ENCODE results near the gene PLBD2.
A peak's percentile ranks its signal among the peaks of the same experiment; 100 is the strongest.

- TF ChIP-seq CTCF (conservative IDR thresholded peaks at IDR 0.05; ENCODE audit: low read length) (peak; percentile 80), EZH2phosphoT487 (IDR thresholded peaks at IDR 0.05; ENCODE audit: borderline replicate concordance) (no peak)
Measured at GRCh38 chr12:113439606-113440030, 81.2 kb downstream of the PLBD2 start.

Measured in Loucy (cell line).